ENCODE measurements around the gene TBCA.

GRCh38 chr5:77775790-77776553 lies at the start of gene TBCA:
- TF ChIP-seq POLR2A (IDR thresholded peaks at IDR 0.05) (peak in 3 of 4 donors; percentile 53 to 91 (median 64)), CTCF (IDR thresholded peaks at IDR 0.05) (peak in 3 of 6 experiments; percentile 17 to 45 (median 30))
